Neural progenitor cell (in vitro differentiated cells): Measurements from ENCODE around the gene VPS50. TPM values are rescaled to one million over a fixed set of nuclear protein-coding genes. Genes with fewer than 3 reads are reported as not detected.

Experiments used
- DNase-seq: peaks from one replicate; pipeline ENCODE4 v3.0.0-alpha.2; 2016; ENCODE audit warnings: low spot score
- H2AFZ ChIP-seq: fragments of 200-600 bp; sonication (generic); replicated peaks from 2 replicates; pipeline ENCODE4 v1.6.1; 2016; ENCODE audit warnings: antibody characterized with exemption
- H3F3A ChIP-seq: fragments of 200-600 bp; sonication (generic); 2 replicates; pipeline ENCODE4 v1.6.1; 2016; ENCODE audit warnings: antibody characterized with exemption, low read depth
- H3K27ac ChIP-seq: fragments of 200-600 bp; sonication (generic); 2 replicates; pipeline ENCODE4 v1.5.1; 2016; ENCODE audit warnings: mild to moderate bottlenecking
- H3K27me3 ChIP-seq: fragments of 200-600 bp; sonication (generic); 2 replicates; pipeline ENCODE4 v1.6.1; 2016; ENCODE audit warnings: mild to moderate bottlenecking, moderate library complexity
- H3K36me3 ChIP-seq: fragments of 200-600 bp; sonication (generic); 2 replicates; pipeline ENCODE4 v1.5.1; 2016
- H3K4me1 ChIP-seq: fragments of 200-600 bp; sonication (generic); 2 replicates; pipeline ENCODE4 v1.6.1; 2016; ENCODE audit warnings: mixed run types
- H3K4me2 ChIP-seq: fragments of 200-600 bp; sonication (generic); 2 replicates; pipeline ENCODE4 v1.6.1; 2016
- H3K4me3 ChIP-seq: fragments of 200-600 bp; sonication (generic); 2 replicates; pipeline ENCODE4 v1.5.1; 2016
- H3K79me2 ChIP-seq: fragments of 200-600 bp; sonication (generic); 2 replicates; pipeline ENCODE4 v1.6.1; 2016; ENCODE audit warnings: low read depth
- H3K9ac ChIP-seq: fragments of 200-600 bp; sonication (generic); 2 replicates; pipeline ENCODE4 v1.6.1; 2016
- H3K9me3 ChIP-seq: fragments of 200-600 bp; sonication (generic); 2 replicates; pipeline ENCODE4 v1.5.1; 2016; ENCODE audit warnings: low read depth
- H4K20me1 ChIP-seq: fragments of 200-600 bp; sonication (generic); 2 replicates; pipeline ENCODE4 v1.6.1; 2016; ENCODE audit warnings: low read depth
- H3K27ac Mint-ChIP-seq: 3 replicates; pipeline ENCODE4 v1.8.0; 2021; ENCODE audit warnings: mixed read lengths
- H3K27me3 Mint-ChIP-seq: 2 replicates; pipeline ENCODE4 v1.8.0; 2022; ENCODE audit warnings: low read depth, mild to moderate bottlenecking, inconsistent platforms, moderate library complexity, mixed read lengths; ENCODE audit not compliant: insufficient read depth
- H3K36me3 Mint-ChIP-seq: 3 replicates; pipeline ENCODE4 v1.8.0; 2021; ENCODE audit warnings: mixed read lengths
- H3K4me1 Mint-ChIP-seq: 3 replicates; pipeline ENCODE4 v1.8.0; 2021; ENCODE audit warnings: mixed read lengths
- H3K4me3 Mint-ChIP-seq: 3 replicates; pipeline ENCODE4 v1.8.0; 2021; ENCODE audit warnings: mild to moderate bottlenecking, moderate library complexity, mixed read lengths
- H3K9me3 Mint-ChIP-seq: 3 replicates; pipeline ENCODE4 v1.8.0; 2020; ENCODE audit warnings: mixed read lengths
- EZH2 ChIP-seq: fragments of 200-600 bp; sonication (generic); IDR thresholded peaks from 2 replicates; pipeline ENCODE4 v1.6.1; 2017; ENCODE audit warnings: antibody characterized with exemption, mild to moderate bottlenecking, moderate library complexity
- EZH2phosphoT487 ChIP-seq: fragments of 200-600 bp; sonication (generic); IDR thresholded peaks from 2 replicates; pipeline ENCODE4 v1.6.1; 2017; ENCODE audit warnings: antibody characterized with exemption
- total RNA-seq: library from RNA; depleted of rRNA; stranded (reverse); fragments of >200 nt; gene quantifications from 2 replicates; pipeline ENCODE4 v1.2.3, GENCODE V29; 2015; ENCODE audit warnings: low replicate concordance
- TF ChIP-seq, protein P1 (sequence below): fragments of 200-600 bp; sonication (generic); IDR thresholded peaks from 2 replicates; pipeline ENCODE4 v1.5.1; 2017; ENCODE audit warnings: antibody characterized with exemption, mild to moderate bottlenecking

Gene VPS50
- total RNA-seq, 1 donor from 2014 or later: 26.5 TPM

DNA sequence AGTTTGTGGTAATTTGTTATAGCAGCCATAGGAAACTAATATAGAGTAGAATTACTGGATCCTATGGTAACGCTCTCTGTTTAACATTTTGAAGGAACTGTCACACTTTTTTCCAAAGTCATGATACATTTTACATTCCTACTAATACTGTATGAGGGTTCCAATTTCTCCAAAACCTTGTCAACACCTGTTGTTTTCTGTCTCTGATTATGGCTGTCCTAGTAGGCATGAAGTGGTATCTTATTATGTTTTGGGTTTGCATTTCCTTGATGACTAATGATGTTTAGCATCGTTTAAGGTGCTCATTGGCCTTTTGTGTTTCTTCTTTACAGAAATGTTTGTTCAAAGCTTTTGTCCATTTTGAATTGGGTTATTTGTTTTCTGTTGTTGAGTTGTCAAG, 69.6 kb downstream of the VPS50 start:
- Mint-ChIP-seq H3K4me1 (no peaks in the 10 kb centered on the region), H3K36me3 (no peaks in the 10 kb centered on the region), H3K9me3 (no peaks in the 10 kb centered on the region), H3K27me3 (no peaks in the 10 kb centered on the region), H3K27ac (no peak overlapping the region), H3K4me3 (no peak overlapping the region)
- Histone ChIP-seq H3F3A (no peaks in the 10 kb centered on the region), H4K20me1 (no peaks in the 10 kb centered on the region), H3K79me2 (no peaks in the 10 kb centered on the region), H3K9me3 (no peaks in the 10 kb centered on the region), H3K27me3 (no peaks in the 10 kb centered on the region), H3K4me2 (no peak overlapping the region), H3K4me1 (no peaks in the 10 kb centered on the region), H3K27ac (no peak overlapping the region), H3K36me3 (no peaks in the 10 kb centered on the region), H3K9ac (no peak overlapping the region), H2AFZ (no peak overlapping the region), H3K4me3 (no peak overlapping the region)
- TF ChIP-seq, protein P1, sequence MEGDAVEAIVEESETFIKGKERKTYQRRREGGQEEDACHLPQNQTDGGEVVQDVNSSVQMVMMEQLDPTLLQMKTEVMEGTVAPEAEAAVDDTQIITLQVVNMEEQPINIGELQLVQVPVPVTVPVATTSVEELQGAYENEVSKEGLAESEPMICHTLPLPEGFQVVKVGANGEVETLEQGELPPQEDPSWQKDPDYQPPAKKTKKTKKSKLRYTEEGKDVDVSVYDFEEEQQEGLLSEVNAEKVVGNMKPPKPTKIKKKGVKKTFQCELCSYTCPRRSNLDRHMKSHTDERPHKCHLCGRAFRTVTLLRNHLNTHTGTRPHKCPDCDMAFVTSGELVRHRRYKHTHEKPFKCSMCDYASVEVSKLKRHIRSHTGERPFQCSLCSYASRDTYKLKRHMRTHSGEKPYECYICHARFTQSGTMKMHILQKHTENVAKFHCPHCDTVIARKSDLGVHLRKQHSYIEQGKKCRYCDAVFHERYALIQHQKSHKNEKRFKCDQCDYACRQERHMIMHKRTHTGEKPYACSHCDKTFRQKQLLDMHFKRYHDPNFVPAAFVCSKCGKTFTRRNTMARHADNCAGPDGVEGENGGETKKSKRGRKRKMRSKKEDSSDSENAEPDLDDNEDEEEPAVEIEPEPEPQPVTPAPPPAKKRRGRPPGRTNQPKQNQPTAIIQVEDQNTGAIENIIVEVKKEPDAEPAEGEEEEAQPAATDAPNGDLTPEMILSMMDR: no peak
- TF ChIP-seq EZH2 (no peak), EZH2phosphoT487 (no peak)
- no peak for DNase-seq

DNA sequence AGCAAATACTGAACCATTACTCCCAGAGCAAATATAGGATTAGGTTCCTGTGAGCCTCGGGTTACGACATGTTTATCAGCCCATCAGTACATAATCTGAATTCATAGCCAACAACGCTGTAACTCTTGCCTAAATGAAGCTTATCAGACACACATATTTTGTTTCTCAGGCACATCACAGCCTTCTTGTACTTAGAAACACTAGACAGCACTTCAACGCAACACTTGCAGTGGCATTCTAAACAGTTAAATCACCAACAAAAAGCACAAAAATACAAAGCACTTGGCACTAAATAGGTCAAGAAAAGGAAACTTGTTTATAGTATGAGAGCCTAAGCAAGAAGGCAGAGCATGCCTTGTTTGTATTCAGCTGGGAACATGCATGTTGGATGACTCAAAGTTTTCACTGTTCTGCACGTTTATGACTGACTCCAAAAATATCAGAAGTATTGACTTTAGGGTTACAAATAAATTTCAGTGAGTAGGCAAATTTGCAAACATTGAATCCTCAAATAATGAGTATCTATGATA, 75.0 kb downstream of the VPS50 start:
- Histone ChIP-seq H3K27ac (no peak overlapping the region), H3K27me3 (no peaks in the 10 kb centered on the region), H3K9ac (no peak overlapping the region), H3K36me3 (no peaks in the 10 kb centered on the region), H3K4me1 (no peaks in the 10 kb centered on the region), H3K4me3 (no peak overlapping the region), H2AFZ (no peak overlapping the region), H3F3A (no peaks in the 10 kb centered on the region), H3K79me2 (no peaks in the 10 kb centered on the region), H3K9me3 (no peaks in the 10 kb centered on the region), H4K20me1 (no peaks in the 10 kb centered on the region), H3K4me2 (no peak overlapping the region)
- no peaks in the 10 kb centered on the region for H3K36me3 Mint-ChIP-seq
- no peak for TF ChIP-seq EZH2phosphoT487
- H3K9me3 Mint-ChIP-seq: no peaks in the 10 kb centered on the region
- no peak overlapping the region for H3K4me3 Mint-ChIP-seq
- H3K4me1 Mint-ChIP-seq: no peaks in the 10 kb centered on the region
- H3K27me3 Mint-ChIP-seq: no peaks in the 10 kb centered on the region
- H3K27ac Mint-ChIP-seq: no peak overlapping the region
- DNase-seq: no peak

- no peaks in the 10 kb centered on the region for H3F3A ChIP-seq
- no peak overlapping the region for H2AFZ ChIP-seq
- no peak overlapping the region for H3K9ac ChIP-seq
- H3K4me2 ChIP-seq: no peak overlapping the region
- no peaks in the 10 kb centered on the region for H3K4me1 ChIP-seq
- H3K27ac ChIP-seq: no peak overlapping the region
- H3K9me3 ChIP-seq: no peaks in the 10 kb centered on the region
- no peaks in the 10 kb centered on the region for H3K4me1 Mint-ChIP-seq
- no peaks in the 10 kb centered on the region for H3K9me3 Mint-ChIP-seq
- H3K27me3 ChIP-seq: no peaks in the 10 kb centered on the region
- no peak for TF ChIP-seq EZH2phosphoT487
- TF ChIP-seq EZH2: no peak
- TF ChIP-seq, protein P1: no peak
- H4K20me1 ChIP-seq: no peaks in the 10 kb centered on the region
- H3K79me2 ChIP-seq: no peaks in the 10 kb centered on the region
- H3K27me3 Mint-ChIP-seq: no peaks in the 10 kb centered on the region
- no peak overlapping the region for H3K4me3 Mint-ChIP-seq
- no peak overlapping the region for H3K27ac Mint-ChIP-seq
- H3K36me3 Mint-ChIP-seq: no peaks in the 10 kb centered on the region
- DNase-seq: no peak
- no peak overlapping the region for H3K4me3 ChIP-seq
- H3K36me3 ChIP-seq: no peaks in the 10 kb centered on the region
Measured at GRCh38 chr7:93307943-93308342, 75.8 kb downstream of the VPS50 start.

DNA sequence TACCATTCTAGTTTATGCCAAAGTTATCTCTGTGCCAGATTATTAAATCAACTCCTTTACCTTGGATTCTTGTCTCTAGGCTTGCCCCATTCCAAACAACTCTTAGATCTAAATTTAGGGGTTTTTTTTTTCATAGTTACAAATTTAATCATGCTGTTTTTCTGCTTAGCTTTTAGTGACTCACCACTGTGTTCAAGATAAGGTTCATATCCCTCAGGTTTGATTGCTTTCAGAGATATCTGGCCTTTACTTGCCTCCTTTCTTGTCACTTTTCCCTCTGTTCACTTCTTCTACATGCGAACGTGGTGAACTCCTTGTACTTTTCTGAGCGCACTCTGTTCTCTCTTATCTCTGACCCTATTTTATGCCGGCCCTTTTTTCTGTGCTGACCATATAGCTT, 78.2 kb downstream of the VPS50 start:
- no peak overlapping the region for H3K27ac Mint-ChIP-seq
- no peaks in the 10 kb centered on the region for H3K9me3 ChIP-seq
- H2AFZ ChIP-seq: no peak overlapping the region
- TF ChIP-seq EZH2phosphoT487 (no peak), EZH2 (no peak)
- TF ChIP-seq, protein P1: no peak
- no peaks in the 10 kb centered on the region for H3K4me1 ChIP-seq
- H3K27me3 Mint-ChIP-seq: no peaks in the 10 kb centered on the region
- no peaks in the 10 kb centered on the region for H3K9me3 Mint-ChIP-seq
- H3K27me3 ChIP-seq: no peaks in the 10 kb centered on the region
- H3K4me3 ChIP-seq: no peak overlapping the region
- no peak overlapping the region for H3K4me2 ChIP-seq
- H3F3A ChIP-seq: no peaks in the 10 kb centered on the region
- H3K36me3 Mint-ChIP-seq: no peaks in the 10 kb centered on the region
- H3K27ac ChIP-seq: no peak overlapping the region
- no peaks in the 10 kb centered on the region for H4K20me1 ChIP-seq
- no peaks in the 10 kb centered on the region for H3K79me2 ChIP-seq
- no peaks in the 10 kb centered on the region for H3K4me1 Mint-ChIP-seq
- no peaks in the 10 kb centered on the region for H3K36me3 ChIP-seq
- no peak for DNase-seq
- H3K4me3 Mint-ChIP-seq: no peak overlapping the region
- no peak overlapping the region for H3K9ac ChIP-seq
